NCI-H748 (cell line): Measurements from ENCODE around the gene SIRT1.
"Not testable (repeated sequence)": the region's sequence is repeated elsewhere in the genome, so short reads cannot be mapped to it uniquely, and the experiment has no call there.

Experiments used
- DNase-seq: peaks from one replicate; lab custom pipeline; 2025; ENCODE audit not compliant: unreplicated experiment; lab: John Stamatoyannopoulos, UW

SIRT1 gene

DNA sequence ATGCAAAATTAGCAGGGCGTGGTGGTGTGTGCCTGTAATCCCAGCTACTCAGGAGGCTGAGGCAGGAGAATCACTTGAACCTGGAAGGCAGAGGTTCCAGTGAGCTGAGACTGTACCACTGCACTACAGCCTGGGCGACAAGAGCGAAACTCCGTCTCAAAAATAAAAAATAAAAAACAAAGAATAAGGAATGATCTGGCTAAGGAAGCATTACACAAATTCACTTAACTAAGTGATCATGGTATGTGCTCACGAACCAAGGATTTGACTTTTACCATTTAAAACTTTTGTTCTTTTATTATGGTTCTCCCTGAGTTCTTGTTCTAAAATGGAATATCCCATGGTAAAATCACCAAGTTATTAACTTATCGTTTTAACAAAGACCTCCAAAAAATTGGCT is 71.2 kb downstream of the SIRT1 start:
- DNase-seq: no peak

DNA sequence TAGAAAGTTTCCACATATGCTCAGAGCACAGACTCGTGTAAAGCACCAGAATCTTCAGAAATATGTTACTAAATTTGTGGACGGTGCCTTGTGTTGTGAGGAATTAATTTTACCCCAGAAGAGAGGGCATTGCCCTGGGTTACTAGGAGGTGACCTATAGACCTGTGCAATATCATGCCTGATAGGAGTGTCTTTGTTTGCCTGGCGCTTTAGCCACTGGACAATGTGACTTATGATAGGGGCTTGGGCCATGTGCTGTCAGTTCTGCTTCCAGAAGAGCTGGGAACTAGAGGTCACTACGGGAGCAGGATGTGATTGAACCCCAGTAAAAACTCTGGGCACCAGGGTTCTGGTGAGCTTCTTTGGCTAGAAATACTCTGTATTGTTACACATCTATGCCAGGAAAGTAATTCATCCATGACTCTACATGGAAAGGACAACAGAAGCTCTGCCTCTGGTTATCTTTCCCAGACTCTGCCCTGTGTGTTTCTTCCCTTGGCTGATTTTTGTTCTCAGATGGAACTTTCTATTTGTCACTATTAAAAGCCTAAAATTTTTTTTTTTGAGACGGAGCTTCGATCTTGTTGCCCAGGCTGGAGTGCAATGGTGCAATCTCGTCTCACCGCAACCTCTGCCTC is 75.5 kb downstream of the SIRT1 start:
- DNase-seq: no peak

DNA sequence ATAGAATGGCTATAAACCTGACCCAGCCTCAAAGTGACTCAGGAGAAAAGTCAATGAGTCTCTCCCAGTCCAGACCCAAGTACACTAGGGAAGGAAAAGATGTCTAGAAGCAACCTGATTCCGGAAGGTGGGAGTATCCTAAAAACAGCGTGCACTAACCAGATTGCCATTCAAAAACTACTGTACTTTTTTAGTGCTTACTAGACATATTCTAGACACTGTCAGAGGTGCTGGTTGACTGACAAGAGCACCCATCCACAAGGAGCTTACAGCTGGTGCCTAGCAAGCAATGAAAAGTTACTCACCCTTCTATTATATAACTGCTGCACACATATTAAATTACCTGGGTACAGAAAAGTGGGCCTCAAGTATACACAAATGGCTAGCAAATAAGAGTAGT is 81.0 kb downstream of the SIRT1 start:
- DNase-seq: no peak

DNA sequence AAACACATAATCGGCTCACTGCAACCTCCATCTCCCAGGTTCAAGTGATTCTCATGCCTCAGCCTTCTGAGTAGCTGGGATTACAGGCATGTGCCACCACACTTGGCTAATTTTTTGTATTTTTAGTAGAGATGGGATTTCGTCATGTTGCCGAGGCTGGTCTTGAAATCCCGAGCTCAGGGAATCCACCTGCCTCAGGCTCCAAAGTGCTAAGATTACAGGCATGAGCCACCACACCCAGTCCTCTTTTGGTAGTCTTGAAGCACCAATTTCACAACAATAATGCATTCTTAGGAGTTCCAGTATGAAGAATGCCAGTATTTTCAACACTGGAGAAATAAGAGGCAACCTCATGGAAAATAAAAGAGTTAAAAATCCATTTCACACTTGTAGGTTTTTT is 81.6 kb downstream of the SIRT1 start:
- not testable (repeated sequence) for DNase-seq
